HepG2 (cell line): ENCODE measurements around the gene SSBP2. TPM values are rescaled to one million over a fixed set of nuclear protein-coding genes. Genes with fewer than 3 reads are reported as not detected.

Source experiments
- ATAC-seq: fragments of 200-7000 bp; cut with Tn5 transposase; 3 replicates; pipeline ENCODE4 v1.9.1; 2020; ENCODE audit warnings: mild to moderate bottlenecking, moderate library complexity
- BruUV-seq: library from RNA; stranded (reverse); fragments of 400-500 nt; replicated peaks from 2 replicates; lab custom pipeline; 2021; lab: Mats Ljungman, UMichigan
- CTCF ChIA-PET: fragments of 300-600 bp; formaldehyde crosslinking; extraction: SDS; loops from one replicate; lab custom pipeline; 2021; ENCODE audit warnings: low total read pairs, inconsistent platforms, low intra/inter-chr PET ratio; lab: Yijun Ruan, JAX
- POLR2A ChIA-PET: fragments of 350-600 bp; sonication (Branson Sonifier 250); formaldehyde crosslinking; loops from one replicate; lab custom pipeline; 2020; ENCODE audit warnings: antibody characterized with exemption, inconsistent platforms; lab: Yijun Ruan, JAX
- DNase-seq: peaks from one replicate; pipeline ENCODE4 v3.0.0-alpha.2; 2015; ENCODE audit warnings: low spot score
- FAIRE-seq: peaks from 3 replicates; lab custom pipeline; 2011; peaks lifted over from hg19 to GRCh38; lab: Jason Lieb, UNC
- H2AFZ ChIP-seq: one replicate; pipeline ENCODE4 v1.6.1; 2011; ENCODE audit warnings: low read length, inconsistent platforms
- H3K27ac ChIP-seq: fragments of 300-600 bp; 3 replicates; pipeline ENCODE4 v1.8.0; 2011; ENCODE audit warnings: mixed run types, mild to moderate bottlenecking, mixed read lengths, low read length, inconsistent platforms; ENCODE audit not compliant: insufficient read depth; ENCODE audit errors: extremely low read length
- H3K27me3 ChIP-seq, 2 experiments: fragments of 200-600 bp in 1 of 2; 2 replicates in 1 of 2; 3 replicates in 1 of 2; pipeline versions ENCODE4 v1.6.0 to v1.8.0; 2011; ENCODE audit warnings: low read length in 2 of 2, mild to moderate bottlenecking in 2 of 2, moderate library complexity in 2 of 2, inconsistent platforms in 1 of 2; ENCODE audit not compliant: insufficient read depth in 2 of 2, control insufficient read depth in 1 of 2
- H3K36me3 ChIP-seq, 2 experiments: fragments of 200-600 bp in 1 of 2; replicated peaks in 1 of 2; 2 replicates in 1 of 2; 3 replicates in 1 of 2; pipeline versions ENCODE4 v1.5.1 to v1.8.0; 2011; ENCODE audit warnings: low read length in 2 of 2, inconsistent platforms in 1 of 2; ENCODE audit not compliant: insufficient read depth in 2 of 2, control insufficient read depth in 1 of 2
- H3K4me1 ChIP-seq: 2 replicates; pipeline ENCODE4 v1.5.1; 2012; ENCODE audit warnings: low read length, inconsistent platforms; ENCODE audit not compliant: insufficient read depth
- H3K4me2 ChIP-seq: 2 replicates; pipeline ENCODE4 v1.6.0; 2011; ENCODE audit warnings: low read depth, low read length, inconsistent platforms
- H3K4me3 ChIP-seq, 3 experiments: fragments of 200-600 bp in 1 of 3; sonication (generic), shearing (Covaris generic) in 1 of 3; replicated peaks in 1 of 3; 2 replicates each; pipeline ENCODE4 v1.5.1; 2011 to 2016; ENCODE audit warnings: low read length in 3 of 3, inconsistent platforms in 2 of 3, low read depth in 2 of 3, mild to moderate bottlenecking in 2 of 3, control low read depth in 1 of 3, mixed read lengths in 1 of 3; ENCODE audit not compliant: insufficient read depth in 1 of 3
- H3K79me2 ChIP-seq: one replicate; pipeline ENCODE4 v1.6.1; 2011; ENCODE audit warnings: low read length, inconsistent platforms; ENCODE audit not compliant: insufficient read depth
- H3K9ac ChIP-seq: 2 replicates; pipeline ENCODE4 v1.6.0; 2011; ENCODE audit warnings: mild to moderate bottlenecking, low read depth, low read length, inconsistent platforms; ENCODE audit not compliant: insufficient read depth
- H3K9me3 ChIP-seq: 2 replicates; pipeline ENCODE4 v1.5.1; 2012; ENCODE audit warnings: mild to moderate bottlenecking, low read length
- H4K20me1 ChIP-seq: 2 replicates; pipeline ENCODE4 v1.6.0; 2011; ENCODE audit warnings: inconsistent platforms, mild to moderate bottlenecking, low read length, moderate library complexity; ENCODE audit not compliant: insufficient read depth
- DNMT1 ChIP-seq: sonication (generic); formaldehyde crosslinking; IDR thresholded peaks from 2 replicates; pipeline ENCODE4 v1.5.1; 2020; ENCODE audit warnings: mild to moderate bottlenecking, missing genetic modification reagents
- FOXP1 ChIP-seq, 2 experiments: fragments of 450-650 bp in 1 of 2; IDR thresholded peaks; 2 replicates each; pipeline ENCODE4 v1.6.1; 2017 to 2018; ENCODE audit warnings: antibody characterized with exemption in 1 of 2
- HNF4A ChIP-seq: sonication (generic); formaldehyde crosslinking; IDR thresholded peaks from 2 replicates; pipeline ENCODE4 v1.4.0; 2020; ENCODE audit warnings: missing genetic modification reagents
- KDM6A ChIP-seq: IDR thresholded peaks from 2 replicates; pipeline ENCODE4 v1.6.1; 2016; ENCODE audit warnings: low read depth
- NFIC ChIP-seq: IDR thresholded peaks from 2 replicates; pipeline ENCODE4 v1.6.1; 2012; ENCODE audit warnings: mild to moderate bottlenecking, low read length, inconsistent platforms
- NKX3-1 ChIP-seq: sonication (generic); formaldehyde crosslinking; IDR thresholded peaks from 2 replicates; pipeline ENCODE4 v1.5.0; 2020; ENCODE audit warnings: missing genetic modification reagents
- RFX3 ChIP-seq: IDR thresholded peaks from 2 replicates; pipeline ENCODE4 v1.6.1; 2016; ENCODE audit warnings: missing biosample characterization, missing genetic modification reagents
- THAP11 ChIP-seq: IDR thresholded peaks from 2 replicates; pipeline ENCODE4 v1.6.1; 2016; ENCODE audit warnings: missing biosample characterization, missing genetic modification reagents
- ZBTB7A ChIP-seq: sonication (generic); formaldehyde crosslinking; IDR thresholded peaks from 2 replicates; pipeline ENCODE4 v1.8.0; 2022; ENCODE audit warnings: mild to moderate bottlenecking, missing genetic modification reagents
- ZNF12 ChIP-seq: sonication (generic); formaldehyde crosslinking; IDR thresholded peaks from 2 replicates; pipeline ENCODE4 v1.5.0; 2020; ENCODE audit warnings: missing genetic modification reagents
- ZNF451 ChIP-seq: sonication (generic); formaldehyde crosslinking; IDR thresholded peaks from 2 replicates; pipeline ENCODE4 v1.5.0; 2020; ENCODE audit warnings: mild to moderate bottlenecking, missing genetic modification reagents
- ZNF556 ChIP-seq: sonication (generic); formaldehyde crosslinking; IDR thresholded peaks from 2 replicates; pipeline ENCODE4 v1.4.0; 2020; ENCODE audit warnings: mild to moderate bottlenecking, missing genetic modification reagents, borderline replicate concordance
- WGBS: methylation state at CpG from one replicate; pipeline ENCODE4 v1.1.6; 2017; ENCODE audit warnings: low lambda C conversion rate; 5-methylcytosine and 5-hydroxymethylcytosine counted together
- in situ Hi-C: cut with HindIII; loops from 2 replicates; pipeline ENCODE4 v1.10.0; 2017; ENCODE audit warnings: low pct_unique_long_range_greater_than_20kb; ENCODE audit not compliant: extremely low pct_ligation_motif_present
- intact Hi-C: fragments of 100-400 bp; cut with micrococcal nuclease; formaldehyde crosslinking; loops from one replicate; pipeline ENCODE4 v1.10.0; 2022; ENCODE audit not compliant: unreplicated experiment
- polyA plus RNA-seq, 8 experiments: library from polyadenylated mRNA; depleted of rRNA in 3 of 8; stranded (reverse) in 7 of 8; unstranded in 1 of 8; fragments of >200 nt; fragmentation: Illumina TruSeq in 4 of 8; extraction: Trizol in 4 of 8; gene quantifications; 2 replicates each; pipeline versions ENCODE4 v1.2.1 to v1.2.3, GENCODE V29; 2011 to 2016; ENCODE audit warnings: low read depth in 4 of 8, missing spikeins in 1 of 8, mixed read lengths in 1 of 8; ENCODE audit not compliant: insufficient read depth in 1 of 8
- total RNA-seq, 5 experiments: library from RNA; depleted of rRNA; stranded (reverse); fragments of >200 nt; fragmentation: Illumina TruSeq; extraction: Trizol; gene quantifications; 2 replicates each; pipeline ENCODE4 v1.2.3, GENCODE V29; 2016; ENCODE audit warnings: low read depth in 1 of 5
- TF ChIP-seq, protein P1 (sequence below): IDR thresholded peaks from 2 replicates; pipeline ENCODE4 v1.4.0; 2020; ENCODE audit warnings: mild to moderate bottlenecking, missing genetic modification reagents
- TF ChIP-seq, protein P2 (sequence below), 2 experiments: fragments of 450-650 bp in 1 of 2; sonication (generic) in 1 of 2; formaldehyde crosslinking; IDR thresholded peaks; 2 replicates each; pipeline versions ENCODE4 v1.5.0 to v1.8.0; 2020 to 2022; ENCODE audit warnings: mild to moderate bottlenecking in 1 of 2, missing genetic modification reagents in 1 of 2

Gene SSBP2
- total and polyA plus RNA-seq, 2 of the 13 experiments (the other 11 are each of a cell fraction or from before 2014, with no cell fraction given): 0.16 TPM; not detected in 1

DNA sequence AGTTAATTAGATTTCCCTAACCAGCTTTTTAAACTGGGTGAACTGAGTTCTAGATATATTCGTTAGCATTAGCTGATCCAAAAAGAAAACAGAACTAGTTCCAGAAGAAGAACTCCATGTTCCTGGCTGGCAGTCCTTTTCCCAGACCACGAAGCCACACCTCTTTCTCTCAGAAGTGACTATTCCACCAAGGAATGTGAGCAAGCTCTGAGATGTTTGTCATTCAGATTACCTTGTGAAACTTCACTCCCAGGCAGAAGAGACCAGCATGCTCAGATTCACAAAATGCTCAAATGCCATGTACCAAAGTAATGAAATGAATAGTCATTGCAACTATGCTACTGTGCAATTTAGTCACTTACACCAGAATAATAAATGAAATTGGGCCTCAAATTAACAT is 4.4 kb upstream of the SSBP2 start:
- Histone ChIP-seq H3K9ac (no peak overlapping the region), H3K27ac (no peak overlapping the region), H2AFZ (no peak overlapping the region), H3K79me2 (no peaks in the 10 kb centered on the region), H3K27me3 (peaks cover 0 to 8% of the 10 kb centered on the region in 2 experiments; a peak in 3 of 5 replicates), H3K4me3 (no peak overlapping the region), H4K20me1 (no peaks in the 10 kb centered on the region), H3K36me3 (no peaks in the 10 kb centered on the region), H3K4me1 (no peaks in the 10 kb centered on the region), H3K4me2 (no peak overlapping the region), H3K9me3 (no peaks in the 10 kb centered on the region)
- CTCF ChIA-PET: no interaction called here
- FAIRE-seq (no peak), DNase-seq (peak; percentile 20), ATAC-seq (no peak)
- in situ Hi-C loops (no loop called here), intact Hi-C loops (no loop called here)
- POLR2A ChIA-PET: no interaction called here
- TF ChIP-seq FOXP1 (IDR thresholded peaks at IDR 0.05) (no peak), FOXP1 (CRISPR knock-in tag; IDR thresholded peaks at IDR 0.05) (no peak), KDM6A (CRISPR knock-in tag) (no peak), ZBTB7A (CRISPR knock-in tag) (no peak), ZNF556 (CRISPR knock-in tag) (no peak), ZNF12 (CRISPR knock-in tag) (no peak), NFIC (no peak), DNMT1 (CRISPR knock-in tag) (no peak), THAP11 (CRISPR knock-in tag) (no peak), RFX3 (CRISPR knock-in tag) (no peak), NKX3-1 (no peak), HNF4A (CRISPR knock-in tag) (no peak), ZNF451 (CRISPR knock-in tag) (no peak)
- TF ChIP-seq, protein P1, sequence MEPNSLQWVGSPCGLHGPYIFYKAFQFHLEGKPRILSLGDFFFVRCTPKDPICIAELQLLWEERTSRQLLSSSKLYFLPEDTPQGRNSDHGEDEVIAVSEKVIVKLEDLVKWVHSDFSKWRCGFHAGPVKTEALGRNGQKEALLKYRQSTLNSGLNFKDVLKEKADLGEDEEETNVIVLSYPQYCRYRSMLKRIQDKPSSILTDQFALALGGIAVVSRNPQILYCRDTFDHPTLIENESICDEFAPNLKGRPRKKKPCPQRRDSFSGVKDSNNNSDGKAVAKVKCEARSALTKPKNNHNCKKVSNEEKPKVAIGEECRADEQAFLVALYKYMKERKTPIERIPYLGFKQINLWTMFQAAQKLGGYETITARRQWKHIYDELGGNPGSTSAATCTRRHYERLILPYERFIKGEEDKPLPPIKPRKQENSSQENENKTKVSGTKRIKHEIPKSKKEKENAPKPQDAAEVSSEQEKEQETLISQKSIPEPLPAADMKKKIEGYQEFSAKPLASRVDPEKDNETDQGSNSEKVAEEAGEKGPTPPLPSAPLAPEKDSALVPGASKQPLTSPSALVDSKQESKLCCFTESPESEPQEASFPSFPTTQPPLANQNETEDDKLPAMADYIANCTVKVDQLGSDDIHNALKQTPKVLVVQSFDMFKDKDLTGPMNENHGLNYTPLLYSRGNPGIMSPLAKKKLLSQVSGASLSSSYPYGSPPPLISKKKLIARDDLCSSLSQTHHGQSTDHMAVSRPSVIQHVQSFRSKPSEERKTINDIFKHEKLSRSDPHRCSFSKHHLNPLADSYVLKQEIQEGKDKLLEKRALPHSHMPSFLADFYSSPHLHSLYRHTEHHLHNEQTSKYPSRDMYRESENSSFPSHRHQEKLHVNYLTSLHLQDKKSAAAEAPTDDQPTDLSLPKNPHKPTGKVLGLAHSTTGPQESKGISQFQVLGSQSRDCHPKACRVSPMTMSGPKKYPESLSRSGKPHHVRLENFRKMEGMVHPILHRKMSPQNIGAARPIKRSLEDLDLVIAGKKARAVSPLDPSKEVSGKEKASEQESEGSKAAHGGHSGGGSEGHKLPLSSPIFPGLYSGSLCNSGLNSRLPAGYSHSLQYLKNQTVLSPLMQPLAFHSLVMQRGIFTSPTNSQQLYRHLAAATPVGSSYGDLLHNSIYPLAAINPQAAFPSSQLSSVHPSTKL (CRISPR knock-in tag): no peak
- TF ChIP-seq, protein P2, sequence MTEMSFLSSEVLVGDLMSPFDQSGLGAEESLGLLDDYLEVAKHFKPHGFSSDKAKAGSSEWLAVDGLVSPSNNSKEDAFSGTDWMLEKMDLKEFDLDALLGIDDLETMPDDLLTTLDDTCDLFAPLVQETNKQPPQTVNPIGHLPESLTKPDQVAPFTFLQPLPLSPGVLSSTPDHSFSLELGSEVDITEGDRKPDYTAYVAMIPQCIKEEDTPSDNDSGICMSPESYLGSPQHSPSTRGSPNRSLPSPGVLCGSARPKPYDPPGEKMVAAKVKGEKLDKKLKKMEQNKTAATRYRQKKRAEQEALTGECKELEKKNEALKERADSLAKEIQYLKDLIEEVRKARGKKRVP (CRISPR knock-in tag; IDR thresholded peaks at IDR 0.05): no peak
- no TSS peak for BruUV-seq
- WGBS: 0% methylated on average over 2 of the region's 2 CpGs
